IMR-90 (cell line): ENCODE data around the gene PBRM1. TPM values are rescaled to one million over a fixed set of nuclear protein-coding genes. Genes with fewer than 3 reads are reported as not detected.

ENCODE experiments used
- ATAC-seq: fragments of 200-7000 bp; cut with Tn5 transposase; 2 replicates; pipeline ENCODE4 v1.9.1; 2020; ENCODE audit warnings: low read depth, mild to moderate bottlenecking, moderate library complexity
- BruUV-seq: library from RNA; stranded (reverse); fragments of 400-500 nt; replicated peaks from 2 replicates; lab custom pipeline; 2021; lab: Mats Ljungman, UMichigan
- CTCF ChIA-PET: fragments of 300-600 bp; formaldehyde crosslinking; extraction: SDS; loops from one replicate; lab custom pipeline; 2021; ENCODE audit warnings: antibody characterized with exemption; lab: Yijun Ruan, JAX
- POLR2A ChIA-PET: fragments of 300-600 bp; sonication (Branson Sonifier 250); formaldehyde crosslinking; loops from one replicate; lab custom pipeline; 2022; ENCODE audit warnings: antibody characterized with exemption; ENCODE audit not compliant: unreplicated experiment; lab: Charles Lee
- DNase-seq: peaks from one replicate; pipeline ENCODE4 v3.0.0; 2013
- H2AFZ ChIP-seq: replicated peaks from 2 replicates; pipeline ENCODE3; 2013; ENCODE audit warnings: low read length, mild to moderate bottlenecking; ENCODE audit not compliant: poor library complexity
- H2AK5ac ChIP-seq: 2 replicates; pipeline ENCODE4 v1.6.1; 2013; ENCODE audit warnings: low read depth, low read length, inconsistent platforms
- H2AK9ac ChIP-seq: replicated peaks from 2 replicates; pipeline ENCODE3; 2013; ENCODE audit warnings: mild to moderate bottlenecking, low read depth, low read length, moderate library complexity; ENCODE audit not compliant: poor library complexity
- H2BK120ac ChIP-seq: 2 replicates; pipeline ENCODE4 v1.6.1; 2013; ENCODE audit warnings: low read depth, low read length, inconsistent platforms
- H2BK15ac ChIP-seq: 3 replicates; pipeline ENCODE4 v1.6.1; 2013; ENCODE audit warnings: low read depth, low read length, inconsistent platforms
- H2BK20ac ChIP-seq: 2 replicates; pipeline ENCODE4 v1.6.1; 2013; ENCODE audit warnings: low read depth, mild to moderate bottlenecking, inconsistent platforms, low read length, moderate library complexity
- H2BK5ac ChIP-seq: 2 replicates; pipeline ENCODE4 v1.6.1; 2013; ENCODE audit warnings: mild to moderate bottlenecking, low read depth, low read length, inconsistent platforms; ENCODE audit not compliant: poor library complexity, severe bottlenecking
- H3K14ac ChIP-seq: replicated peaks from 2 replicates; pipeline ENCODE4 v1.6.1; 2013; ENCODE audit warnings: low read depth, low read length, inconsistent platforms
- H3K18ac ChIP-seq: 2 replicates; pipeline ENCODE4 v1.6.1; 2013; ENCODE audit warnings: low read depth, low read length, control low read depth
- H3K23ac ChIP-seq: 2 replicates; pipeline ENCODE4 v1.6.1; 2013; ENCODE audit warnings: low read depth, low read length, inconsistent platforms
- H3K27ac ChIP-seq: 2 replicates; pipeline ENCODE4 v1.5.1; 2013; ENCODE audit warnings: mild to moderate bottlenecking, control low read depth, low read length; ENCODE audit not compliant: insufficient read depth
- H3K27me3 ChIP-seq: 2 replicates; pipeline ENCODE4 v1.6.1; 2013; ENCODE audit warnings: low read length; ENCODE audit not compliant: control insufficient read depth, insufficient read depth
- H3K36me3 ChIP-seq: 2 replicates; pipeline ENCODE4 v1.6.1; 2013; ENCODE audit warnings: low read length, mixed read lengths; ENCODE audit not compliant: control insufficient read depth, insufficient read depth
- H3K4ac ChIP-seq: 2 replicates; pipeline ENCODE4 v1.6.1; 2013; ENCODE audit warnings: low read depth, low read length, inconsistent platforms
- H3K4me1 ChIP-seq: 2 replicates; pipeline ENCODE4 v1.6.1; 2013; ENCODE audit warnings: low read length, mixed read lengths; ENCODE audit not compliant: control insufficient read depth, insufficient read depth
- H3K4me2 ChIP-seq: 2 replicates; pipeline ENCODE4 v1.6.1; 2013; ENCODE audit warnings: low read depth, mild to moderate bottlenecking, control low read depth, low read length, moderate library complexity
- H3K4me3 ChIP-seq: 2 replicates; pipeline ENCODE4 v1.5.1; 2013; ENCODE audit warnings: low read depth, mild to moderate bottlenecking, control low read depth, low read length, moderate library complexity; ENCODE audit not compliant: insufficient read depth
- H3K56ac ChIP-seq: 2 replicates; pipeline ENCODE4 v1.6.1; 2013; ENCODE audit warnings: low read length, inconsistent platforms; ENCODE audit not compliant: insufficient read depth; ENCODE audit errors: extremely low read depth
- H3K79me1 ChIP-seq, 2 experiments: 2 replicates each; pipeline ENCODE4 v1.6.1; 2013; ENCODE audit warnings: low read length in 2 of 2, inconsistent platforms in 1 of 2, low read depth in 1 of 2
- H3K9ac ChIP-seq: 2 replicates; pipeline ENCODE4 v1.6.1; 2013; ENCODE audit warnings: low read depth, low read length, control low read depth
- H3K9me1 ChIP-seq: 2 replicates; pipeline ENCODE4 v1.6.1; 2013; ENCODE audit warnings: low read length, inconsistent platforms; ENCODE audit not compliant: insufficient read depth
- H3K9me3 ChIP-seq: 2 replicates; pipeline ENCODE4 v1.6.1; 2013; ENCODE audit warnings: low read length; ENCODE audit not compliant: control insufficient read depth, insufficient read depth
- H4K20me1 ChIP-seq: 2 replicates; pipeline ENCODE4 v1.6.1; 2013; ENCODE audit warnings: low read length, inconsistent platforms; ENCODE audit not compliant: insufficient read depth
- H4K5ac ChIP-seq: 2 replicates; pipeline ENCODE4 v1.6.1; 2013; ENCODE audit warnings: mild to moderate bottlenecking, low read depth, low read length, control low read depth
- H4K8ac ChIP-seq, 2 experiments: 2 replicates each; pipeline ENCODE4 v1.6.1; 2013; ENCODE audit warnings: low read depth in 2 of 2, low read length in 2 of 2, control low read depth in 1 of 2, inconsistent platforms in 1 of 2
- H4K91ac ChIP-seq: 2 replicates; pipeline ENCODE4 v1.6.1; 2013; ENCODE audit warnings: low read depth, low read length, inconsistent platforms; ENCODE audit not compliant: insufficient read depth
- BHLHE40 ChIP-seq: fragments of 150-350 bp; IDR thresholded peaks from 2 replicates; pipeline ENCODE4 v1.6.1; 2016; ENCODE audit warnings: mild to moderate bottlenecking, low read depth, low read length
- CEBPB ChIP-seq: IDR thresholded peaks from 2 replicates; pipeline ENCODE4 v1.6.1; 2012; ENCODE audit warnings: low read depth, low read length, improper control_type of control experiment
- MAZ ChIP-seq: IDR thresholded peaks from 2 replicates; pipeline ENCODE4 v1.6.1; 2012; ENCODE audit warnings: low read depth, mild to moderate bottlenecking, low read length, improper control_type of control experiment, moderate library complexity, borderline replicate concordance
- MXI1 ChIP-seq: IDR thresholded peaks from 2 replicates; pipeline ENCODE4 v1.6.1; 2012; ENCODE audit warnings: low read depth, mild to moderate bottlenecking, low read length, moderate library complexity, borderline replicate concordance
- POLR2A ChIP-seq: IDR thresholded peaks from 2 replicates; pipeline ENCODE4 v1.6.1; 2012; ENCODE audit warnings: mild to moderate bottlenecking, low read depth, low read length
- RAD21 ChIP-seq: IDR thresholded peaks from 2 replicates; pipeline ENCODE4 v1.6.1; 2012; ENCODE audit warnings: low read length, improper control_type of control experiment
- RFX5 ChIP-seq: IDR thresholded peaks from 2 replicates; pipeline ENCODE4 v1.8.0; 2012; ENCODE audit warnings: low read depth, mild to moderate bottlenecking, low read length, moderate library complexity
- WGBS, 2 experiments: methylation state at CpG; one replicate each; pipeline versions ENCODE4 v1.1.5 to v1.1.7; 2013; ENCODE audit warnings: missing lambda C conversion rate in 2 of 2; ENCODE audit not compliant: insufficient read length in 1 of 2; ENCODE audit errors: extremely low coverage in 2 of 2; 5-methylcytosine and 5-hydroxymethylcytosine counted together
- dilution Hi-C: fragments of 300-500 bp; cut with HindIII; formaldehyde crosslinking; loops from one replicate; pipeline ENCODE4 v1.14.3; 2018; ENCODE audit warnings: low sequenced_read_pairs; ENCODE audit not compliant: unreplicated experiment
- in situ Hi-C: fragments of 300-500 bp; cut with MboI; formaldehyde crosslinking; loops from 3 replicates; pipeline ENCODE4 v1.14.3; 2019; ENCODE audit warnings: low sequenced_read_pairs, inconsistent platforms, mixed read lengths
- intact Hi-C: fragments of 100-400 bp; cut with micrococcal nuclease; formaldehyde crosslinking; loops from 2 replicates; pipeline ENCODE4 v1.10.0; 2022
- polyA plus RNA-seq, 3 experiments: library from polyadenylated mRNA; depleted of rRNA; stranded (reverse); fragments of >200 nt; gene quantifications; 2 replicates each; pipeline ENCODE4 v1.2.3, GENCODE V29; 2012; ENCODE audit warnings: low replicate concordance in 1 of 3
- total RNA-seq: library from RNA; depleted of rRNA; stranded (reverse); fragments of >200 nt; gene quantifications from 2 replicates; pipeline ENCODE4 v1.2.3, GENCODE V29; 2012
- TF ChIP-seq, protein P1 (sequence below): fragments of 150-350 bp; IDR thresholded peaks from 2 replicates; pipeline ENCODE4 v1.6.1; 2017; ENCODE audit warnings: mild to moderate bottlenecking, antibody characterized with exemption, low read length, low read depth

Gene PBRM1
- total and polyA plus RNA-seq, 2 of the 4 experiments (the other 2 are of a cell fraction) = 16.5 to 72.6 TPM

DNA sequence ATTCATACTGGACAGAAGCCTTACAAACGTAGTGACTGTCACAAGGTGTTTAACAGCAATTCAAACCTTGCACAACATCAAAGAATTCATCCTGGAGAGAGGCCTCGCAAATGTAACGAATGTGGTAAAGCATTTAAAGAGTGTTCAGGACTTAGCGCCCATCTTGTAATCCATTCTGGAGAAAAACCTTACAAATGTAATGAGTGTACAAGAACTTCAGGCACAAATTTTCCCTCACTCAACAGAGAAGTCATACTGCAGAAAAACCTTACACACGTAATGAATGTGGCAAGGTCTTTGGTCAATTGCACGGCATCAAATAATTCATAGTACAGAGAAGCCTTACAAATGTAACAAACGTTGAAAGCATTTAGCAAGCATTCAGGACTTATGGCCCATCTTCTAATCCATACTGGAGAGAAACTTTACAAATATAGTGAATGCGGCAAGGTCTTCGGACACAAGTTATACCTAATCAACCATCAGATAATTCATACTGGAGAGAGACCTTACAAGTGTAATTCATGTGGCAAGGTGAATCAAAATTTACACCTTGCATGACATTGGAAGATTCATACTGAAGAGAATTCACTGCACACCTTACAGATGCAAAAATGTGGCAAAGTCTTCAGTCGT is 47.7 kb upstream of the PBRM1 start:
- Histone ChIP-seq H4K8ac (no peak overlapping the region), H3K27ac (no peak overlapping the region), H3K18ac (no peak overlapping the region), H2BK5ac (no peak overlapping the region), H2AFZ (no peak overlapping the region), H3K14ac (no peak overlapping the region), H3K4me2 (no peak overlapping the region), H3K56ac (no peak overlapping the region), H4K91ac (no peak overlapping the region), H2AK5ac (no peak overlapping the region), H3K23ac (no peak overlapping the region), H2BK120ac (no peak overlapping the region), H4K20me1 (no peaks in the 10 kb centered on the region), H3K9me1 (no peaks in the 10 kb centered on the region), H3K4ac (no peak overlapping the region), H2AK9ac (no peak overlapping the region), H3K36me3 (peaks cover 23% of the 10 kb centered on the region), H4K5ac (no peak overlapping the region), H3K9ac (no peak overlapping the region), H3K79me1 (no peaks in the 10 kb centered on the region), H2BK15ac (no peak overlapping the region), H3K4me3 (no peak overlapping the region), H3K9me3 (peaks cover 5% of the 10 kb centered on the region; the same call in 1 of the 2 replicates), H2BK20ac (no peak overlapping the region), H3K27me3 (no peaks in the 10 kb centered on the region), H3K4me1 (no peaks in the 10 kb centered on the region)
- no peak for ATAC-seq
- no TSS peak for BruUV-seq
- ChIA-PET CTCF (no interaction called here), POLR2A (no interaction called here)
- no CpG with 5 or more reads among the region's 10 CpGs for WGBS, 2 experiments
- dilution Hi-C loops = no loop called here
- TF ChIP-seq POLR2A (no peak), RAD21 (no peak), MXI1 (no peak), MAZ (no peak), RFX5 (no peak), CEBPB (no peak), BHLHE40 (no peak)
- TF ChIP-seq, protein P1, sequence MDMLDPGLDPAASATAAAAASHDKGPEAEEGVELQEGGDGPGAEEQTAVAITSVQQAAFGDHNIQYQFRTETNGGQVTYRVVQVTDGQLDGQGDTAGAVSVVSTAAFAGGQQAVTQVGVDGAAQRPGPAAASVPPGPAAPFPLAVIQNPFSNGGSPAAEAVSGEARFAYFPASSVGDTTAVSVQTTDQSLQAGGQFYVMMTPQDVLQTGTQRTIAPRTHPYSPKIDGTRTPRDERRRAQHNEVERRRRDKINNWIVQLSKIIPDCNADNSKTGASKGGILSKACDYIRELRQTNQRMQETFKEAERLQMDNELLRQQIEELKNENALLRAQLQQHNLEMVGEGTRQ = no peak
- intact Hi-C loops = no loop called here
- in situ Hi-C loops = no loop called here
- DNase-seq = no peak
